ENCODE measurements around the gene LARP4B. TPM values are rescaled to one million over a fixed set of nuclear protein-coding genes. Genes with fewer than 3 reads are reported as not detected.

LARP4B gene
- total RNA-seq, 4 donors from 2014 or later: 24.9 to 47.5 (median 35.2) TPM

GRCh38 chr10:839550-840205 lies 91.8 kb downstream of the LARP4B start:
- TF ChIP-seq CTCF (IDR thresholded peaks at IDR 0.05) (no peak), POLR2A (IDR thresholded peaks at IDR 0.05) (no peak), EP300 (IDR thresholded peaks at IDR 0.05) (no peak), POLR2AphosphoS5 (IDR thresholded peaks at IDR 0.05) (no peak)
- peaks cover 0 to 15% (median 0%) of the 10 kb centered on the region in 3 donors for H3K4me1 ChIP-seq
- H3K27ac ChIP-seq: no peak overlapping the region
- ATAC-seq: no peak
- no peak overlapping the region for H3K4me3 ChIP-seq
- no peaks in the 10 kb centered on the region for H3K27me3 ChIP-seq
- no peaks in the 10 kb centered on the region for H3K9me3 ChIP-seq
- peaks cover 0 to 73% of the 10 kb centered on the region in 2 donors for H3K36me3 ChIP-seq
- WGBS, 2 donors (ENCODE audit: low coverage in 1 of 2): 87 to 98% methylated on average over 7 to 9 of the region's 9 CpGs

DNA sequence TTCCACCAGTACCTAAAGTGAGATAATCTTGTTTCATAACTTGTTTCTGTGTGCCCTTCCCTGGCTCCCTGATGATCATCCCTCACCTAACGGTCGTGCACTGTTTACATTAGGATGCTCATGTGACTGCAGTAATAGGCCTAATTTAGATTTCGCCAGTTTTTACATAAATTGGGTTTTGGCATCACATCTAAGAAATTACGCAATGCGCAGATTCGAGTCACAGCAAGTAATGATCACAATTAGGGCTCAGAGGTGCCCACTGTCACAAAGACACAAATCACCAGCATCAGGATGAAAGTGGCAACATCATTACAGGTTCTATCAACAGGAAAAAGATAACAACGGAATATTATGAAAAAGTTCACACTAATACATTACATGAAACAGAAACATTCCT lies 94.7 kb downstream of the LARP4B start:
- TF ChIP-seq EP300 (IDR thresholded peaks at IDR 0.05) (no peak), POLR2A (IDR thresholded peaks at IDR 0.05) (no peak), POLR2AphosphoS5 (IDR thresholded peaks at IDR 0.05) (no peak), CTCF (IDR thresholded peaks at IDR 0.05) (no peak)
- ATAC-seq: no peak
- Histone ChIP-seq H3K4me1 (peaks cover 0 to 15% (median 0%) of the 10 kb centered on the region in 3 donors), H3K9me3 (no peaks in the 10 kb centered on the region), H3K27me3 (no peaks in the 10 kb centered on the region), H3K36me3 (peaks cover 0 to 57% of the 10 kb centered on the region in 2 donors), H3K4me3 (no peak overlapping the region), H3K27ac (no peak overlapping the region)
- 59 to 63% methylated on average over 7 of the region's 7 CpGs for WGBS, 2 donors (ENCODE audit: low coverage in 1 of 2)

- no peak overlapping the region for H3K27ac ChIP-seq
- peaks cover 0 to 15% (median 0%) of the 10 kb centered on the region in 3 donors for H3K4me1 ChIP-seq
- H3K9me3 ChIP-seq: no peaks in the 10 kb centered on the region
- 82 to 99% methylated on average over 4 to 5 of the region's 5 CpGs for WGBS, 2 donors (ENCODE audit: low coverage in 1 of 2)
- H3K27me3 ChIP-seq: no peaks in the 10 kb centered on the region
- H3K36me3 ChIP-seq: peaks cover 0 to 42% of the 10 kb centered on the region in 2 donors
- H3K4me3 ChIP-seq: no peak overlapping the region
- no peak for ATAC-seq
- TF ChIP-seq CTCF (IDR thresholded peaks at IDR 0.05) (no peak), EP300 (IDR thresholded peaks at IDR 0.05) (no peak), POLR2A (IDR thresholded peaks at IDR 0.05) (no peak), POLR2AphosphoS5 (IDR thresholded peaks at IDR 0.05) (no peak)
Measured at GRCh38 chr10:834493-834892, 97.0 kb downstream of the LARP4B start.

- H3K27ac ChIP-seq: no peak overlapping the region
- no peak overlapping the region for H3K4me3 ChIP-seq
- TF ChIP-seq POLR2AphosphoS5 (IDR thresholded peaks at IDR 0.05) (no peak), EP300 (IDR thresholded peaks at IDR 0.05) (no peak), POLR2A (IDR thresholded peaks at IDR 0.05) (no peak), CTCF (IDR thresholded peaks at IDR 0.05) (no peak)
- H3K36me3 ChIP-seq: peaks cover 4 to 67% of the 10 kb centered on the region in 2 donors
- WGBS, 2 donors (ENCODE audit: low coverage in 1 of 2): 95 to 98% methylated on average over 10 of the region's 10 CpGs
- H3K9me3 ChIP-seq: no peaks in the 10 kb centered on the region
- H3K27me3 ChIP-seq: no peaks in the 10 kb centered on the region
- H3K4me1 ChIP-seq: no peaks in the 10 kb centered on the region
- ATAC-seq: no peak
Measured at GRCh38 chr10:829241-829640, 102.3 kb downstream of the LARP4B start.

DNA sequence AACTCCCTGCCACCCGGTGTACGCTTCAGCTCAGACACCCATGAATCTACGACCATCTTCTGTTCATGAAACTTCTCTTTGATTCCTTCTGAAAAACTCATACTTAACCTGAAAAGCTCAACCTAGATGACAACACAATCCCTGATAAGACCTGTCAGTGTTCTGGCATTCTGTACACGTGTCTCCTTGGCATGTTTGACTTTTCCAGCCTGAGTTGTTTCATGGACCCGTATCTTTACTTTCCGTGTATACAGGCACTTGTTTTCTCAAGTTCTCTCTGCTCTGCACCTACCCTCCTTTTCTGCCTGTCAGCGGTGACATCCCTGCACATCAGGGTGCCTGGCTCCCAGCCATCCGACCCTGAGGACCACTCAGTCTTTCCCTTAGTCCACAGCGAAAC lies 103.3 kb downstream of the LARP4B start:
- no peak for TF ChIP-seq CTCF (IDR thresholded peaks at IDR 0.05)
- no peak for TF ChIP-seq EP300 (IDR thresholded peaks at IDR 0.05)
- no peak for TF ChIP-seq POLR2A (IDR thresholded peaks at IDR 0.05)
- no peak for TF ChIP-seq POLR2AphosphoS5 (IDR thresholded peaks at IDR 0.05)
- Histone ChIP-seq H3K4me1 (no peaks in the 10 kb centered on the region), H3K27me3 (no peaks in the 10 kb centered on the region), H3K27ac (no peak overlapping the region), H3K36me3 (peaks cover 4 to 78% of the 10 kb centered on the region in 2 donors), H3K9me3 (no peaks in the 10 kb centered on the region), H3K4me3 (no peak overlapping the region)
- WGBS, 2 donors (ENCODE audit: low coverage in 1 of 2): 90% methylated on average over 8 to 9 of the region's 9 CpGs
- ATAC-seq: no peak

Measured in gastroesophageal sphincter (tissue), 4 donors.